22Rv1 (cell line): ENCODE data around the gene CCDC187.

Experiments
- ZFX ChIP-seq: fragments of 450-650 bp; IDR thresholded peaks from 2 replicates; pipeline ENCODE4 v1.6.1; 2017; ENCODE audit warnings: antibody characterized with exemption, borderline replicate concordance
- TF ChIP-seq, protein P1 (sequence below): fragments of 450-650 bp; IDR thresholded peaks from 2 replicates; pipeline ENCODE4 v1.5.1; 2017; ENCODE audit warnings: mild to moderate bottlenecking

DNA sequence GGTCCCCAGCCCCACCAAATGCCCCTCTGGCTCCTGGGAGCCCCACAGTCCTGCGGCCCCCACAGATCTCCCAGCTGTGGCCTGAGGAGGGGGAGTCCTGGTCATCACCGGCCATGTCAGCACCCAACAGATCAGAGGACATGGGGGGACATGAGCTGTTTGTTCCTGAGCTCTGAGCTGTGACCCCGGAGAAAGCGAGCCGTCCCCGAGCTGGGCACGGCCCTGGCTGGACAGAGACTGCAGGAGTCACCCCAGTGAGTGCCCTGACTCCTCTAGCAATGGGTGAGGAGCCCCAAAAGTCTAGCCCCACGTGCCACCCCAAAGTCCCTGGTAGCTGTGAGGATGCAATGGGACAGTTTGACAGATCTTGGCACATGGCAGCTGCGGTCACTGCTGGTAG is 25.7 kb downstream of the CCDC187 start:
- TF ChIP-seq, protein P1, sequence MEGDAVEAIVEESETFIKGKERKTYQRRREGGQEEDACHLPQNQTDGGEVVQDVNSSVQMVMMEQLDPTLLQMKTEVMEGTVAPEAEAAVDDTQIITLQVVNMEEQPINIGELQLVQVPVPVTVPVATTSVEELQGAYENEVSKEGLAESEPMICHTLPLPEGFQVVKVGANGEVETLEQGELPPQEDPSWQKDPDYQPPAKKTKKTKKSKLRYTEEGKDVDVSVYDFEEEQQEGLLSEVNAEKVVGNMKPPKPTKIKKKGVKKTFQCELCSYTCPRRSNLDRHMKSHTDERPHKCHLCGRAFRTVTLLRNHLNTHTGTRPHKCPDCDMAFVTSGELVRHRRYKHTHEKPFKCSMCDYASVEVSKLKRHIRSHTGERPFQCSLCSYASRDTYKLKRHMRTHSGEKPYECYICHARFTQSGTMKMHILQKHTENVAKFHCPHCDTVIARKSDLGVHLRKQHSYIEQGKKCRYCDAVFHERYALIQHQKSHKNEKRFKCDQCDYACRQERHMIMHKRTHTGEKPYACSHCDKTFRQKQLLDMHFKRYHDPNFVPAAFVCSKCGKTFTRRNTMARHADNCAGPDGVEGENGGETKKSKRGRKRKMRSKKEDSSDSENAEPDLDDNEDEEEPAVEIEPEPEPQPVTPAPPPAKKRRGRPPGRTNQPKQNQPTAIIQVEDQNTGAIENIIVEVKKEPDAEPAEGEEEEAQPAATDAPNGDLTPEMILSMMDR = no peak
- TF ChIP-seq ZFX = no peak
